Ammon's horn (tissue), 1 donor: ENCODE data around the gene TMEM18.
"Not testable (repeated sequence)": the region's sequence is repeated elsewhere in the genome, so short reads cannot be mapped to it uniquely, and the experiment has no call there.

Source experiments
- DNase-seq: peaks from one replicate; pipeline ENCODE4 v3.0.0-alpha.2; 2016; ENCODE audit warnings: low spot score

The TMEM18 gene

DNA sequence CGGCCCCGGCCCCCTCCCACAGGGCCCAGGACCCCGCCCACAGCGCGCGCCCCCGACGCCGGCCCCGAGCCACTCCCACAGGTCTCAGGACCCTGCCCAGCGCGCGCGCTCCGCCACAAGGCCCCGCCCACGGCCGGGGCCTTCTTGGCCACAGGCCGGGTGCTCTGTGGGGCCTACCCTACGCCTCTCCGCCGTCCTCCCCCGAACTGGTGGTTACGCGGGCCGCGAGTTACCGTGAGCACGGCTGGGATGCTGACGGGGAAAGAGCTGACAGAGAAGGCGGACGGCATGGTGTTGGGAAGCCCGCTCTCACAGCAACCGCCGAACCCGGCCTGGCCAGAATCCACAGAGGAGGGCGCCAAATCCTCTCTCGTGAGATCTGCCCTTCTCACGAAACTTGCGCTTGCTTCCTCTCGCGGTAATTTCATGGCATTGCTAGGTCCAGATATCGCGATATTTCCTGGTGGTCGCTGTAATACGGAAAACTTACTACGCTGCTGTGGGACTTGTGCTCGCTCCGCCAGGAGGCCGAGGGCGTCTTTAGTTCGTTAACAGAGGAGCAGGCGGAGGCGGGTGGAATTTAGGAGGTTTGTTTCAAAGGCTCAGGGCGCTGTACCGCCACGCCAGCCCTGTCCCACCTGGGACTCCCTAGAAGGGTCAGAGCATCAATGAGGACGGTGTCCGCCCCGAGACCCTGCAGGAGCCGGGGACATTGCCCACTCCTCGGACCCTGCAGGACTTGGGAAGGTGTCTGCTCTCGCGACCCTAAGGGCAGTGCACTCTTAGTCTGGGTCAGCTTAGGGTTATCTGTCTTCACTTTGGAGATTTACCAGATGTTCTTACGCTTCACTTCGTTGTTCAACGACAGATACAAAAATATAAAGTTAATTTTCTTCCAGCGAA is at the start of gene TMEM18:
TMEM18 (minus strand) TSS at position 351 of the 903 bp plus-strand sequence; CDS start at position 290, 61 bp downstream.
- peak; percentile 97 for DNase-seq

DNA sequence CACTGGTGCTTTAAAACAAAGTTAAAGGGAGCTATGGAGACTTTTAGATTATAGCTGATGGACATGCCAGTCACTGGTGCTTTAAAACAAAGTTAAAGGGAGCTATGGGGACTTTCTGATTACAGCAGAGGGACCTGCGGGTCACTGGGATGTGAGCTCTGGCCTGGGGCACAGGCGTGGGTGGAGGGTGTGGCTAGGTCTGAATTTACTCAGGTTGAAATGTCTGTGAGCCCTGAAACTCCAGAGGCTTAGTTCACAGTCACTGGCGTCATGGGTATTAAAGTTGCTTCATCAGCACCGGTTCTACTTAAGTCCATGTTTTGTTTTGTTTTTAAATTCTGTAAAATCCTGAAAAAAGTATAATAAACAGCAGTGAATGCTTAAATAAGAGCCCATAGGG is 49.0 kb upstream of the TMEM18 start:
- DNase-seq: no peak

GRCh38 chr2:725468-725867 is 48.3 kb upstream of the TMEM18 start:
- DNase-seq: no peak

- no peak for DNase-seq
Measured at GRCh38 chr2:723761-724160, 46.6 kb upstream of the TMEM18 start.

DNA sequence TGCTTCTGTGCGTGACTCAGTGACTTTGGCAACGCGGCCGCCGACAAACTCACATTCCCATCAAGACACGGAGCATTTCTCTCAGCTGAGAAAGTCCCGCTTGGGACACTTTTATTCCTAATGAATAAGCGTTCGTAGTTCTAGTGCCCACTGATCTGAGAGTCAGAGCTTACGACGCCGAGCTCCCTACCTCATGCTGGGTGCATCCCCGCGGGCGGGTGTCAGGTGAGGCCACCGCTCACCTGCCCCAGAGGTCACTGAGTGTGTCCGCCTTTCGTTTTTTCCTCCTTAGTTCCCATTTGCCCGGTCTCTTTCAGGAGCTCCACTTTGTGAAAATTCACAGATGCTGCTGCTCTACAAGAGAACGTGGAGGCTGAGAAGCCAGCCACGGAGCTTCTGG is 43.6 kb upstream of the TMEM18 start:
- DNase-seq: no peak

- no peak for DNase-seq
Measured at GRCh38 chr2:719734-720133, 42.5 kb upstream of the TMEM18 start.

- no peak for DNase-seq
Measured at GRCh38 chr2:719191-719590, 42.0 kb upstream of the TMEM18 start.

DNA sequence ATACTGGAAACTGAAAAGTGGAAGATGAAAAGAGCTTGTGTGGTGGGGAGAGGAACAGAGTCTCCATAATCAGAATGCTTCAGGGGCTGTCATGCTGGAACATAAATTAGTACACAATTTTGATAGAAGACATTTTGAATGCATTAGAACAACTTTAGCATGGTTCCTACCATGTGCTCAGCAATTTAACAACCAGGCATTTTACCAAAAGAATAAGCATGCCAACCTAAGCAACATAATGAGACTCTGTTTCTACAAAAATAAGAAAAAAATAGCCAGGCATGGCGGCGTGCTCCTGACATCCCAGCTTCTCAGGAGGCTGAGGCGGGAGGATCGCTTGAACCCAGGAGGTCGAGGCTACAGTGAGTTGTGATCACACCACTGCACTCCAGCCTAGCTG is 40.5 kb upstream of the TMEM18 start:
- DNase-seq: no peak

- no peak for DNase-seq
Measured at GRCh38 chr2:715854-716560, 38.8 kb upstream of the TMEM18 start.

DNA sequence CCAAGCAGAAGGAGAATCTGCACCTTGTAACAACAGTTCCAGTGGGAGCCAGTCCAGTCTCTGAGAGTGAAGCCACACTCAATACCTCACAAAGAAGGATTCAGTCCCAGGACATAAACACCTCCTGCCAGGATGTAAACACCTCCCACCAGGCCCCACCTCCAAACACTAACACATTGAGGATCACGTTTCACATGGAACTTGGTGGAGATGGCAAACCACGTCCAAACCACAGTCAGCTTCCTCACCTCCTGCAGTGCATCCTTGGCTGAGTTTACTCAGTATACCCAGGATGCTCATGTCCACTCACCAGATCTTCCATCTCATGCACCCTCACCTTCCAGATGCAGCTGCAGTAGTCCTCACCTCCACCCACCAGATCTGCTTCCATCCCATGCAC is 37.8 kb upstream of the TMEM18 start:
- no peak for DNase-seq

DNA sequence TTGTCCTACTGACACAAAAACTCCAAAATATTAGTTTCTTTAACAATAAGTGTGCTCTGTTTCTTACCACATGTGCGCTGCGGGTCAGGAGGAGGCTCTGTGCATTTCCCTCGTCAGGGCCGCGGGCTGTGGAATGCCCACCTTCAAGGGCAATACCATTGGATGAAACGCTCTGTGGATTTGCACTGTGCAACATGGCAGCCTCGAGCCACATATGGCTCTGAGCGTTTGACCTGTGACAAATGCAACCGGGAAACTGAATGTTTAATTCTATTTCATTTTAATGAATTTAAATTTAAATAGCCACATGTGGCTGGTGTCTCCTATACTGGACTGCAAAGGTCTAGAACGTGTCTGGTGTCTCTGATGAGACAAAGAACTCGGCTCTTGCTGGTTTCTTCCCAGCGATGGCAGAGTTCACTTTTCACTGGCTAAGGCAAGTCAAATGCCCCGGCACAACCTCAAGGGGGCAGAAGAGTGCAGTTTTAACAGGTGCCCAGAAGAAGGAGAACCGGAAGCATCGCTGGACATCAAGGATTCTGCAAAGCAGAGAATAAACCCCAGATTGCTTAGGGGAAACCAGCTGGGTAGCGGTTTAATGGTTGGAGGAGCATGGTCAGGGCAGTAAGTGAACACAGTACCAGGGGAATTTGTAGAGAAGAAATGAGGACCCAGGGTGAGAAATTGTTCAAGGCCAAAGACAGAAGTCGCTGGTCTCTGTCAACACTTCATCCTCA is 37.0 kb upstream of the TMEM18 start:
- peak; percentile 70 for DNase-seq

DNA sequence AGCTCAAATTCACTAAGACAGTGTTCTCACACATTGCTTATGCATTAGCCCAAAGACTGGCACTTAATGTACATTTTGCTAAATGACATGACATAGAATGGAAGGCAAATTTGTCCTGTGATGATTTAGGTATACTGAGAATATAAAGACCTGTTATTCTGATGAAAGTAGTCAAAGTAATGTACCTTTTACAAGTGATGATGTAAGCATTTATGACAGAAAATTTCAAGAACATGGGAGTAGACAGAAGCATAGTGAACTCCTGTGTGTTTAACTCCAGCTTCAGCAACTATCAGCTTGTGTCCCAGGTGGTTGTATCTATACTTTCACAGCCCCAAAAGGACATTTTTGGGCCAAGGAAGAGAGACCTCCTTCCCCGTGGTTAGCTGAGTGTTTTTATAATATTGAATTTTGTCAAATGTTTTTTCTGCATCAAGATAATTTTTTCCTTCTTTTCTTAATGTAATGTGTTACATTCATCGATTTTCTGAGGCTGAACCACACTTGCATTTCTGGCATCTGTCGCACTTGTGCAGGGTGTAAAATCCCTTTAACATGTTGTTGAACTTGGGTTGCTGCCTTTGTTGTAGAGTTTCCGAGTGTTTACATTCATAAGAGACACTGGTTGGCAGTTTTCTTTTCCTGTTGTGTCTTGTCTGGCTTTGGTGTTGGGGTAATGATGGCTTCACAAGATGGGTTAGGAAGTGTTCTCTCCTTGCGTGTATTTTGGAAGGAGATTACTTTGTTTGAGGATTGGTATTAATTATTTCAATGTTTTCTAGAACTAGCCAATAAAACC is 33.9 kb upstream of the TMEM18 start:
- no peak for DNase-seq

DNA sequence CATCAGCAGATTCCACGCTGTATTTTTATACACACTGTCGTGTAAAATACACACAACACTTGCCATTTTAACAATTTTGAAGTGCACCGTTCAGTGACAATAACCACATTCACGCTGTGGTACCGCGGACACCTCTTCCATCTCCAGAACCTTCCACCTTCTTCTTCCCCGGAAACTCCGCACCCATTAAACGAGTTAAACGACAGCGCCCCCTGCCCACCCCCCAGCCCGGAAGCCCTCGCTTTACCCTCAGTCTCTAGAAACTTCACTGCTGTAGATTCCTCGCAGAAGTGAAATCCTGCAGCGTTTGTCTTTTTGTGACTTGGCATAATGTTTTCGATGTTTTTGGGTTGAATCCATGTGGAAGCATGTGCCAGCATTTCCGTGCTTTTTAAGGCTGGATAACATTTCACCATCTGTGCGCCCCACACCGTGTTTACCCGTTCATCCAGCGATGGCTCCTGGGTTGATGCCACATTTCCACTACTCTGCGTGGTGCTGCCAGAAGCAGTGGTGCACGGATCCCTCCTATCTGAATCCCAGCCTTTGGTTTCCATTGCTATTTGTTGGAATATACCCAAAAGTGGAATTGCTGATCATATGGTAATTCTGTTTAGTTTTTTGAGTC is 32.0 kb upstream of the TMEM18 start:
- DNase-seq: peak; percentile 48

DNA sequence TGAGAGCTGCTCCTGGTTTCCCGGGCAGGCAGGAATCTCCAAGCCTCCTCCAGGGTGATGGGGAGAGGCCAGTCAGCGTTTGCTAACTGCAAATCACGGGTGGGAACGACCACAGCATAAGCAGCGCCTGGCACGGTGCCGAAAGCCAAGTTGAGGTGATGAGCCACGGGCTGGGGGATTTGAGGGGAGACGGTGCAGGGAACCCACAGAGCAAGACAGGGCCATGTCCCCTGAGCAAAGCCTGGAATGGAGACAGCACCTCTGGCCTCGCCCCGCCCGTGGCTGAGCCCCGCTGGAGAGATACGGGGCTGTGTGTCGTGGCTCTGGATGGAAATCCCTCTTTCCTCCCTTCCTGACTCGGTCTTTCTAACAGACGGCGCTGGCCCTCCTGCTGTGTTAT is 31.5 kb upstream of the TMEM18 start:
- no peak for DNase-seq

DNA sequence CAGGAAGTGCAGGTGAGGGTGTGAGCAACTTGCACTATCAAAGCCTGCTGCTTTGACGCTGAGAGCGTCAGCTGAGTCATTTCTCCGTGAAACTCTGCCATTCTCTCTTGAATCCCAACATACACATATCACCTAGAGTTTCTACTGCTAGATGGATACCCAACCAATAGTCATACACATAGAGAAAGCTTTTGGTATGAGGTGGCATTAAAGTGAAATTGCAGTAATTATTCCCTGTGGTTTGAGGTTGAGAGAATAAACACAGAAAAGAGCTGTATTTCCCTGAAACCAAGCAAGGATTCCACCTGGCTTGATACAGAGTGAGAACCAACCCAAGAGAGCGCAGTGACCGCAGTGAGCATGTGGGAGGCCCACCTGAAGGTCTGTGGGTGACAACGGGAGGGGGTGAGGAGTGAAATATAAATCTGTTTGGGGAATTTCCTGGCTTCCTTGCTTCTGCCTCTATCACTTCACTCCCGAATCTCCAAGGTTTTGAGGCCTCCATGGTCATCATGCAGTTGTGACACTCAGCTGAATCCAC is 28.8 kb upstream of the TMEM18 start:
- DNase-seq: no peak

DNA sequence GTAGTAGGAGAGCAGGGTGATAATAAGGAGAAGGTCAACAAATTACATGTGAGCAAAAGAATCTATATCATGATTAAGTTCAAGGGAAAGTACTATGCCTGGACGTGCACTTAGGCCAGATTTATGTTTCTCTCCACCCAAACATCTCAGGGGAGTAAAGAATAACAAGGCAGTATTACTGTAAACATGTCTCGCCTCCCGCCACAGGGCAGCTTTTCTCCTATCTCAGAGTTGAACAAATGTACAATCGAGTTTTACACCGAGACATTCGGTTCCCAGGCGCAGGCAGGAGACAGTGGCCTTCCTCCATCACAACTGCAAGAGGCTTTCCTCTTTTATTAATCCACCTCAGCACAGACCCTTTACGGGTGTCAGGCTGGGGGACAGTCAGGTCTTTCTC is 25.6 kb upstream of the TMEM18 start:
- not testable (repeated sequence) for DNase-seq

- no peak for DNase-seq
Measured at GRCh38 chr2:696999-697627, 19.9 kb upstream of the TMEM18 start.

DNA sequence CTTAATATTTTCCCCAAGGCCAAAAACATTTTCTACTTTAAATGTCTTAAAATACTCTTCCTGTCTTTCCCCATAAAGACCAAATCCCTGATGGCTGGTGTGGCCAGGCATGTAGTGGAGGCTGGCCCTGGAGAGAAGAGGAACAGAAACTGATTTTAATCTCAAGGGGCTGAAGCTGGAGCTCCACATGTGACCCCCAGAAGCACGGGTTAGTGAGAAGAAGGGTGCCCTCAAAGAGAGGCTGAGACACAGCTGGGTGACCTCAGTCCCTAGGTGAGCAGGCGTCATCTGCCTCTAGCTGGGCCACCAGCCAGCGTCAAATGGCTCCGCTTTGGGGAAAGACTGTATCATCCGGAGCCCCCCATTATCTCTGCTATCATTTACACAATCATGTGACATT is 19.3 kb upstream of the TMEM18 start:
- no peak for DNase-seq

DNA sequence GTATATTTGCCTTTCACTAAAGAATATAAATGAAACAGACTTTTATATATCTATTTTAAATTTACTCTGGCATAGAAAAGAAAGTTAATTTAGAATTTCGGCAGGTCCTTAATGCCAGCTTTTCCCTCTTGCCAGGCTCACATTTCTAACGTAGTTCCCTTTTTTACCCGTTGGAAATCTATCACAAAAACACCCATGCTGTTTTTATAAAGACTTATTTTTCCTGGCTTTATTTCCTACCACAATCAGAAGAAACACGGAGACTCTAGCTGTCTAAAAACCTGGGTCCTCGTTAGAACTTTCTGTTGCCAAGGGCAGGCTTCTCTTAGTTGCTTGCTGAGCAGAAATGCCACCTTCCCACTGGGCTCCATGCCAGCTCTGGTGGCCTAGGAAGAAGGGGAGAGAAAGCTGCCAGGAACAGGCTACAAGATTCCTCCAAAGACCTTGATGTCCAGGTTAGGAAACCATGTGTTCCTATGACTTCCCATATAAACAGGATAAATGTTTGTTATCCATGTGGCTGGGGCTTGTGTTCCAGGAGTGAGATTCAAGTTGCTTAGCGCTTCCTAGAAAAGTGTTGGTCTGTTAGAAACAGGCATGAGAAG is 17.8 kb upstream of the TMEM18 start:
- peak; percentile 49 for DNase-seq

- DNase-seq: no peak
Measured at GRCh38 chr2:694174-694573, 17.0 kb upstream of the TMEM18 start.
